ENCODE results near the gene SULF2.

- no peak for TF ChIP-seq YY1 (IDR thresholded peaks at IDR 0.05; ENCODE audit: insufficient read depth, insufficient read length)
- no peak for TF ChIP-seq ZNF274 (IDR thresholded peaks at IDR 0.05; ENCODE audit: low read depth, low read length)
- no peak for TF ChIP-seq SUZ12 (IDR thresholded peaks at IDR 0.05; ENCODE audit: extremely low read depth, insufficient read depth, insufficient read length)
Observed at GRCh38 chr20:47760686-47761481, 24.4 kb downstream of the SULF2 start.
